Right ventricle myocardium superior (tissue), 1 donor: Measurements from ENCODE around the gene GIT2. TPM values are rescaled to one million over a fixed set of nuclear protein-coding genes. Genes with fewer than 3 reads are reported as not detected.
"Not testable (repeated sequence)": the region's sequence is repeated elsewhere in the genome, so short reads cannot be mapped to it uniquely, and the experiment has no call there.

Experiments
- ATAC-seq: fragments of 200-7000 bp; cut with Tn5 transposase; one replicate; pipeline ENCODE4 v1.9.1; 2020; ENCODE audit warnings: mild to moderate bottlenecking; ENCODE audit not compliant: poor library complexity
- DNase-seq: peaks from one replicate; pipeline ENCODE4 v3.0.0-alpha.2; 2020
- intact Hi-C: fragments of 100-400 bp; cut with DNase I; formaldehyde crosslinking; loops from one replicate; pipeline ENCODE4 v1.11.2; 2022
- total RNA-seq: library from RNA; stranded (reverse); fragmentation: NEBNext Ultra II Directional; extraction: Animal tissue kit (Norgen Biotek cat#: 25700); gene quantifications from one replicate; pipeline ENCODE4 v1.2.1, GENCODE V29; 2021
- donor health status: DM: no; HTN: yes; CAD: no; lungs with severe emphysema.

Gene GIT2
- total RNA-seq, 1 donor from 2014 or later: 41.5 TPM

DNA sequence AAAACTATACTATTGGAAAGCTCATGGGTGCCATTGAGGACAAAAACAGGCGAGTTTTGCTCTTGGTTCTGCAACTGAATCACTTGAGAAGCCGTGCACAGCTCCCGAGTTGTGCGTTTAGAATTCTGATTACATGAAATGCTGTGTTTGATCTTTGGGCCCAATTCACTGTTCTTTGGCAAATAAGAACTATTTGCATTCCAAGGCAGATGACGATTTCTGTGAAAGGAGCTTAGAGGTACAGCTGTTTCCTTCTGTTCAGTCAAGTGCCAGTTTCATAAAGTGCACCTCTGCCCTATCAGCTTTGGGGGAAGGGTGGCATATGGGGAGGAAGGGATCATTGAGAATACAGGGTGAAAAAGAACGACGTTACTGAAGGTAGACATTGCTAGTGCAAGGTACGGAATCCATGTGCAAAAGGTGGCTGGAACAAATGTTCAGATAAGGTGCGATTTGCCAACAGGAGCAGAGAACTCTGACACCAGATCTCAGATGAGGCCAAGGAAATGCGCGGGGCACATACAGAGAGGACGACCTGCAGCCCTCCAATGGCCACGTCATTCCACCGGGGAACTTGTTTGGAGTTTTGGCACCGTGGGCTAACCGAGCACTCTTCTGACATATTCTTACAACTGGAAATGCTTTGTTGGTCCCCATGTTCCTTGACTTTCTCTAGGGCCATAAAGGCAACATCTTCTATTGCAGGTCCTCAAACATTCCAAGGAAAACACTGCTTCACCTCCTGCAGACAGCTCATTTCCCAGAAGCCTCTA is 66.0 kb downstream of the GIT2 start:
- DNase-seq (no peak), ATAC-seq (no peak)
- intact Hi-C loops: no loop called here

DNA sequence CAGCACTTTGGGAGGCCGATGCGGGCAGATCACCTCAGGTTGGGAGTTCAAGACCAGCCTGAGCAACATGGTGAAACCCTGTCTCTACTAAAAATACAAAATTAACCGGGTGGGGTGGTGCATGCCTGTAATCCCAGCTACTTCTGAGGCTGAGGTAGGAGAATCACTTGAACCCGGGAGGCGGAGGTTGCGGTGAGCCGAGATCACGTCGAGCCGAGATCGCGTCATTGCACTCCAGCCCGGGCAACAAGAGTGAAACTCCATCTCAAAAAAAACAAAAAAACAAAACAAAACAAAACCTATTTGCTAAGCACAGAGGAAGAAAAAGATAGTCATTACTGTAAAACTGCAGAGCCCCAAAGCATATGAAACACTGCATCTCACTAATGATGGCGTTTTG is 66.8 kb downstream of the GIT2 start:
- intact Hi-C loops, ATAC-seq, DNase-seq: not testable (repeated sequence)

DNA sequence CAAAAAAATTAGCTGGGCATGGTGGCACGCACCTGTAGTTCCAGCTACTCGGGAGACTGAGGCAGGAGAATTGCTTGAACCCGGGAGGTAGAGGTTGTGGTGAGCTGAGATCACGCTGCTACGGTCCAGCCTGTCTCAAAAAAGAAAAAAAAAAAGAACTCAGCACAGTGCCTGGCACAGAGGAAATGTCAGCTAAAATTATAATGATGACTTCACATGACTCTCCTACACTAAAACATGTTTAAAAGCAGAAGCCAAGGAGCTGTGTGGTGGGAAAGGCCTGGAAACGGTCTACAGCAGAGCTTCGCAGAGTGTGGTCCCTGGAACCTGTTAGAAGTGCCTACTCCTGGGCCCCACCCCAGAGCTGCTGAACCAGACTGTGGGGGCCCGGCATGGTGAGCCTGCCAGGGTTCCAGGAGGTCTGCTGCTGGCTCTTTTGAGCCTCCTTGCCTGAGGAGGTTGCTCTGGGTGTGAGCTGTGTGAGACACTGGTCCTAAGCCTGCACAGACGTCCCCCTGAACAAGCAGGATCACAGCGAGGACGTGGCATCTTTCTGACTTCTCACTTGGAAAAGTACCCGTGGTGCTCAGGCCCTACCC is 68.0 kb downstream of the GIT2 start:
- no peak for ATAC-seq
- no peak for DNase-seq
- intact Hi-C loops: no loop called here

GRCh38 chr12:109927622-109928021 is 68.5 kb downstream of the GIT2 start:
- ATAC-seq (no peak), DNase-seq (no peak)
- intact Hi-C loops: no loop called here

DNA sequence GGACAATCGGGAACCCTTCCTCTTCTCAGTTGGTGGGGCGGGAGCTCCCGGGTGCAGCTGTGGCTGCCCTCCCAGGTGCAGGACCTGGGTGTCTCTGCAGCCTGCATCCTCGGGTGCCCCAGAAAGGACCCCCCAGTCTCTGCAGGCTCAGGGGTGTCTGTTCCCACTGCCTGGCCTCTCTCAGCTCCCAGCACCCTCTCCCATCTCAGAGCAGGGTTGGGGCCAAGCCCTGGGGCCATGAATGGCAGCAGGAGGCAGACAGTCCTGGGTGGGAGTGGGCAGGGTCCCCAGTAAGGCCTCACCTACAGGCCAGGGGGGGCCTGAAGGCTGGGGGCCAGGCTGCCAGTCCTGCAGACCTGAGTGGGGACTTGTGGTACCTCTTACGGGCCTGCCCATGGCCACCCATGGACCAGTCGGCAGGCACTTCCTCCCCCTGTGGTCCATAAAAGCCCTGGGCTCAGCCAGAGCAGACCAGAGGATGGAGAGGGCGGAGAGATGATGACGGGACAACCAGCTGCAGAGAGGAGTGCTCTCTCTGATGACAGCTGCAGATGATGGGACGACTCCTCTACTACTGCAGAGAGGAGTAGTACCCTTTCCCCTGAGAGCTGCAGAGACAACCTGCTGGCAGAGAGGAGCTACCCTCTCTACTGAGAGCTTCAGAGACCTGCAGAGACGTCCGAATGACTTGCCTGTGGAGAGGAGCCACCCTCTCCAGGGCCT is 69.5 kb downstream of the GIT2 start:
- intact Hi-C loops: no loop called here
- ATAC-seq (no peak), DNase-seq (no peak)

GRCh38 chr12:109926016-109926415 is 70.2 kb downstream of the GIT2 start:
- no peak for ATAC-seq
- DNase-seq: no peak
- intact Hi-C loops: no loop called here

DNA sequence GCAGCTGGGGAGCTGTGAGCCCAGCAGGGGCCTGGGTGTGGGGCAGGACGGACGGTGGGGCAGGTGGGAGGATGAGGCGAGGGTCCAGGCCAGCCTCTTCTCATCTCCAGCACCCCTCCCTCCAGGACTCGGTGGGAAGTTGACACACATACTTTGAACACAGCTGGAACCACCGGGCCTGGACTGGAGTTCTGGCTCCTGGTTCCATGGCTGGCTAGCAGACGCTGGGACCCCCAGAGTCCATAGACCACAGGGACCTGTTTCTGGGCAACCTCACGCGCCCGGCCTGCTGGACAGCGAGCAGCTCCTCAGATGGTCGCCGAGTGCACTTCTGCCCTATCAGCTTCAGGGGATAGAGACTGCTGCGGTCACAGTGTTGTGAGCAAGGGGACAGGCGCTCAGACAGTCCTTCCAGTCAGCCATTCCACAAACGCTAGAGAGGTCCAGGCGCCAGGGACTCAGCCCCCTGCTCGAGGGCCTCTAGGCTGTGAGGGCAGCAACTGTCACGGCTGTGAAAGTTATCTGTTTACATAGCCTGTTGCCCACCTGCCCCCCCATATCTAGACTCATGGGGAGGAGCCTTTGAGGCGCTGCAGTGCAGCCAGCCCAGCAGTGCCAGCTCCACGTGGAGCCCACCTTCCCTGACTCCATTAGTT is 70.9 kb downstream of the GIT2 start:
- DNase-seq (no peak), ATAC-seq (no peak)
- intact Hi-C loops: no loop called here

- ATAC-seq: no peak
- intact Hi-C loops: no loop called here
- no peak for DNase-seq
These were observed 72.5 kb downstream of the GIT2 start for GRCh38 chr12:109923481-109924245.

DNA sequence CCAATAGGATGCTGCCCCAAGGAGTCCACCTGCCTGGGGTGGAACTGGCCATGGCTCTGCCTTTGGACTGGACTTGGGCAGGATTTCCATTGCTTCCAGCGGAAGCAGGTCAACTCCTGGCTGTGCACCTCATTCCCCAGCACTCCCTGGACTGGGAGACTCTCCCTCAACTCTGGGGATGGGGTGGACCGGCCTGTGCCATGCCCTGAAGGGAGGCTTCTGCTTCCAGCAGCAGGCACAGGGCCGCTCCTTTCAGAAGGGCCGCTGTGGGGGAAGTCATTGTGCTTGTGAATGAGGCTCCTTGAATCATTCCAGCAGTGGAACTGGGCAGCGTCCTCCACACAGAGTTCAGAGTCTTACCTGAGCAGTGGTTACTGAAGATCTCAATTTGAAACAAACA is 73.1 kb downstream of the GIT2 start:
- ATAC-seq (no peak), DNase-seq (no peak)
- intact Hi-C loops: no loop called here

GRCh38 chr12:109921982-109922381 is 74.2 kb downstream of the GIT2 start:
- DNase-seq (no peak), ATAC-seq (no peak)
- intact Hi-C loops: no loop called here

DNA sequence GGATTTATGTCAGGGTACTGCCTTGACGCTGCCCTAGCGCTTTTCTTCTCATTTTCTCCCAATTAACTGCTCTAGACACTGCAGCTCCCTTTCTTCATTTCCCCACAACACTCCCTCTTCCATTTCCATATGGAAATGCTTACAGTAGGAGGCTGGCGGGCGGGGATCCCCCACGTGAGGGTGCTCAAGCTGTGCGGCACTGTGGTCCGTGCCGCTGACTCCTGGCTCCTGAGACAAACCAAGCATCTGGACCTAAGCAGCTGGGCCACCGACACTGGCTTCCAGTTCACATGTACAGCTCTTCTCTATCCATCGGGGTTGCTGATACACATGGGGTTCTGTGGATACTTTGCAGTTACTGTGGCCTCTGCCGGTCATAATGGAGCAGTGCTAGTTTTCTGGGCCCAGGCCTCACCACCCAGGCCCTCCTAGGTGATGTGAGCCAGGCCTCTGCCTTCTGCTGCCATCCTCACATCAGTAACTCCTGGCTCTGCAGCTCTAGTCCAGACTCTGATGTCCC is 75.8 kb downstream of the GIT2 start:
- ATAC-seq: no peak
- DNase-seq: no peak
- intact Hi-C loops: no loop called here

DNA sequence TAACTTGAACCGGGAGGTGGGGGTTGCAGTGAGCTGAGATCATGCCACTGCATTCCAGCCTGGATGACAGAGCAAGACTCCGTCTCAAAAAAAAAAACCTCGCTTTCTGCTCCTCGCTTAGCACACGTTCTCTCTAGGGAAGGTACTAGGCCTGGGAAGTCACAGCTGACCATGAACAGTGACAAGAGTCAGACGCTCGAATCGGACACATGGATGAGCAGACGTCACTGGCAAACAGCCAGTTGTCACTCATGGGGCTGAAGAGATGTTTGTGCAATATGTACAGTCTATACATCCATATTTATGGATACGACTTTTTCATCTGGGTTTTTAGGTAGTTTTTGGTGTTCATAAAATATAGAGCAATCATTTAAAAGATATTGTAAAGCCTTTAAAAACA is 76.7 kb downstream of the GIT2 start:
- intact Hi-C loops: no loop called here
- DNase-seq: no peak
- ATAC-seq: no peak

DNA sequence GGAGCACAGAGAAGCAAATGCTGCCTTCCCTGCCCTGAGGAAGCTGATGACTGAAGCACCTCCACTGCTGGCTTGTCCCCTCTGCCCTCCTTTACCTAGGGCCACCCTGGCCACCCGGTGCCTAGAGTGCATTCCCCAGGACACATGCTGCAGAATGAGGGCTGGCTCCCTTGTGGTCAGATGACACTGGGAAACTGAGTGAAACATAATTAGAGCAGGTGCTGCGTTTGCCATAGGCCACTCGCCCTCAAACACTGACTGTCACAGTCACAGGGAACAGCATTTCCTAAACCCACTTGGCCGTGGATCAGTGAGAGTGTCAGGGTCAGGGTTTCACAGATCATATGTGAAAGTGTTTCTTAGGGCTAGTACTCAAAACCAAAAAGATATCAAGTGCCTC is 80.1 kb downstream of the GIT2 start:
- intact Hi-C loops: no loop called here
- DNase-seq (no peak), ATAC-seq (no peak)

- DNase-seq: no peak
- intact Hi-C loops: no loop called here
- no peak for ATAC-seq
These were observed 80.8 kb downstream of the GIT2 start for GRCh38 chr12:109915171-109916040.

- DNase-seq (no peak), ATAC-seq (no peak)
- intact Hi-C loops: no loop called here
These were observed 81.7 kb downstream of the GIT2 start for GRCh38 chr12:109914461-109914860.

- DNase-seq: no peak
- intact Hi-C loops: no loop called here
These were observed 83.3 kb downstream of the GIT2 start for GRCh38 chr12:109912855-109913321.

DNA sequence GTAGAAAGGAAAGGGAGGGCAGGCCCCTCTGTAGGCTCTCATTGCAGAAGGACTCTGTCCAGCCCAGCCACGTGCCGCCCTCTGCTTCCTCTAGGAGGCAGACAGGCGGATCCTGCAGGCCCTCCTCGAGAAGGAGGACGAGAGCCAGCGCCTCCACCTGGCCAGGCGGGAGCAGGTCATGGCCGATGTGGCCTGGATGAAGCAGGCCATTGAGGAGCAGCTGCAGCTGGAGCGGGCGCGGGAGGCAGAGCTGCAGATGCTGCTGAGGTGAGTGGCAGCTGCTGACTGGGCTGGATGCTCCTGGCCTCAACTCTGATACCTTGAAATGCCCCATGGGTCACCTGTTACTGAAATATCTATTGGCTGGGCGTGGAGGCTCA is 85.2 kb downstream of the GIT2 start:
- ATAC-seq (no peak), DNase-seq (no peak)
- intact Hi-C loops: no loop called here

More at GRCh38 chr12:109912855-109913321, 83.3 kb downstream of the GIT2 start:
- no peak for ATAC-seq
